Prostate gland (tissue), 2 donors: ENCODE measurements around the gene LY86.

Experiments
- CTCF ChIP-seq, 4 experiments: fragments of 200-600 bp in 2 of 4; fragments of 450-650 bp in 2 of 4; sonication (generic) in 2 of 4; IDR thresholded peaks; 1 replicate in 3 of 4; 2 replicates in 1 of 4; pipeline ENCODE4 v1.5.1; 2016 to 2019; ENCODE audit warnings: antibody characterized with exemption in 4 of 4, mild to moderate bottlenecking in 2 of 4, moderate library complexity in 2 of 4
- POLR2A ChIP-seq: fragments of 450-650 bp; IDR thresholded peaks from one replicate; pipeline ENCODE4 v1.6.1; 2016; ENCODE audit warnings: antibody characterized with exemption, mild to moderate bottlenecking
- POLR2AphosphoS5 ChIP-seq: sonication (generic); formaldehyde crosslinking; IDR thresholded peaks from one replicate; pipeline ENCODE4 v1.6.1; 2017; ENCODE audit warnings: antibody characterized with exemption

DNA sequence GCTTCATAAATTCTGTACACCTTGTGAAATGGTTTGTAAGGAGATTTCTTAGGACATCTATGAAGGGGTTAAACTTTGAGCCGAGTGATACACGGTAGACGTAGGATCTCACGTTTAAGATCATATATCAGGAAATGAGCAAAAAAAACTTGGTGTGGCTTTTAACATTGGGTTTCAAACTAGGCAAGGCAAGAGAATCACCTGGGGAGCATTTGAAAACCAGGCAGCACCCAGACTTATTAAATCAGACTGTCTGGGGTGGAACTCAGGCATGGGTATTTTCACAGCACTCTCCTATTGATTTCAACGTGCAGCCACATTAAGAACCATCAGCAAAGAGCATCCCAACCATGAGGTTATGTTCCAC, 26.4 kb downstream of the LY86 start:
- TF ChIP-seq POLR2A = no peak
- TF ChIP-seq CTCF (IDR thresholded peaks at IDR 0.05) = no peak
- no peak for TF ChIP-seq POLR2AphosphoS5
